ENCODE measurements around the gene TRIM49B.
"Not testable (repeated sequence)": the region's sequence is repeated elsewhere in the genome, so short reads cannot be mapped to it uniquely, and the experiment has no call there.

TRIM49B gene, protein sequence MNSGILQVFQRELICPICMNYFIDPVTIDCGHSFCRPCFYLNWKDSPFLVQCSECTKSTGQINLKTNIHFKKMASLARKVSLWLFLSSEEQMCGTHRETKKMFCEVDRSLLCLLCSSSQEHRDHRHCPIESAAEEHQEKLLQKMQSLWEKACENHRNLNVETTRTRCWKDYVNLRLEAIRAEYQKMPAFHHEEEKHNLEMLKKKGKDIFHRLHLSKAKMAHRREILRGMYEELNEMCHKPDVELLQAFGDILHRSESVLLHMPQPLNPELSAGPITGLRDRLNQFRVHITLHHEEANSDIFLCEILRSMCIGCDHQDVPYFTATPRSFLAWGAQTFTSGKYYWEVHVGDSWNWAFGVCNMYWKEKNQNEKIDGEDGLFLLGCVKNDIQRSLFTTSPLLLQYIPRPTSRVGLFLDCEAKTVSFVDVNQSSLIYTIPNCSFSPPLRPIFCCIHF

DNA sequence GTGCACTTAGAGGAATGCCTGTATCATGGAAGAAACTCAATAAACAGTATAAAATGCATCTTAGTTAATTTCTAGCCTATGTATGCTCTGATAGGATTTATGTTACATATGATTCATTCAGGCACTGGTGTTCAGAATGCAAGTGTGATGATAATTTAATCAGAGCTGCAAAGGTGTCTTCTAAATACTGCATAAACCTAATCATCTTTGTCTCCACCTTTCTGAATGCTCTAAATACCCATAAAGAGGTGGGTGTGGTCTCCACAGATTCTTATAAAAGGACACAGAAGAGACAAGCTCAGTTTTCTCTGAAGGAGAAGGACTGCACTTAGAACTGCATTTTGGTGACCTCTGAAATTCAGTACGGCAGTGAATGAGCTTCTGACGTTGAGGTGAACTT lies at the start of gene TRIM49B:
Gene TRIM49B, plus strand, starts transcription at position 301 of the 400 bp plus-strand sequence. CDS start 2,777 bp downstream, outside the sequence.
- DNase-seq = not testable (repeated sequence)

GRCh38 chr11:48983785-48984184 lies 44.8 kb upstream of the TRIM49B start, which contains the start of gene TRIM51G:
TRIM51G (minus strand) TSS chr11:48983885; CDS start chr11:48981695, 2,190 bp downstream.
- not testable (repeated sequence) for DNase-seq

DNA sequence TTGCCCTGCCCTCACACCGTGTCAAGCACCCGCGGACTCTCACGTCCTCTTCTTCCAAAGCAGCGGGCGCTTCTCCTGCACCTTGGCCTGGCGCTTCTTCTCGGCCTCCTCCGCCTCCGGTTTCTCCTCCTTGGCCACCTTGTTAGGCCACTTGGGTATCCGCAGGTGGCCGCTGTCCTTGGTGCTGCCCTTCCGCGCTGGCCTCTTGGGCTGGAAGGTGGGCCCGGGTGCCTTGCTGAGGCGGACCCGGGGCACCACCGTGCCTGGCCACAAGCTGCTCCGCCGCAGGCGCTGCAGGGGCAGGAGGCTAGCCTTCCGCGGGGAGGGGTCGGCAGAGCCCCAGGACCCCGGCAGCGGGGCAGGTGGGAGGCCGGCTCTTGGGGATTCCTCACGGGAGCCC lies 19.6 kb downstream of the TRIM49B start:
- DNase-seq = not testable (repeated sequence)

GRCh38 chr11:49049821-49050220 lies 21.2 kb downstream of the TRIM49B start:
- not testable (repeated sequence) for DNase-seq

DNA sequence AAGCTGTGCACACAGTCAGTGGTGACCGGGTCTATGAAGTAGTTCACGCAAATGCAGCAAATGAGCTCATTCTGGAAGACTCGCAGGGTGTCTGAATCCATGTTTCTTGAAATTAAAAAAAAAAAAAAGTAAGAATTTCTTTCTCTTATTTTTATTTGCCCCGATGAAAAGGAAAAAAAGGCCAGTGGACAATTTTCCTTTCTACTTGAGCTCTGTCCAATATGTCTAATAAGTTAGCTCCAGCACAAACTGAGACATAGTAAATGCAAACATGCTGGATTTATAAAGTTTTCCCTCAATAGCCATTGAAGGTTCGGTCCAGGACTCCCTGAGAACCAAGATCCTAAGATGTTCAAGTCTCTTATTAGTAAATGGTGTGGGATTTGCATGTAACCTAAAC lies 30.4 kb downstream of the TRIM49B start, which contains the start of gene TRIM64C:
Gene TRIM64C, minus strand, starts transcription at position 101 of the 400 bp plus-strand sequence. Its CDS starts 0 bp downstream, at position 101.
- not testable (repeated sequence) for DNase-seq

GRCh38 chr11:49069897-49070296 lies 41.3 kb downstream of the TRIM49B start:
- not testable (repeated sequence) for DNase-seq
